ENCODE measurements around the gene BRICD5. TPM values are rescaled to one million over a fixed set of nuclear protein-coding genes. Genes with fewer than 3 reads are reported as not detected.

The BRICD5 gene
- total RNA-seq, 1 donor from 2014 or later = 0.36 TPM

DNA sequence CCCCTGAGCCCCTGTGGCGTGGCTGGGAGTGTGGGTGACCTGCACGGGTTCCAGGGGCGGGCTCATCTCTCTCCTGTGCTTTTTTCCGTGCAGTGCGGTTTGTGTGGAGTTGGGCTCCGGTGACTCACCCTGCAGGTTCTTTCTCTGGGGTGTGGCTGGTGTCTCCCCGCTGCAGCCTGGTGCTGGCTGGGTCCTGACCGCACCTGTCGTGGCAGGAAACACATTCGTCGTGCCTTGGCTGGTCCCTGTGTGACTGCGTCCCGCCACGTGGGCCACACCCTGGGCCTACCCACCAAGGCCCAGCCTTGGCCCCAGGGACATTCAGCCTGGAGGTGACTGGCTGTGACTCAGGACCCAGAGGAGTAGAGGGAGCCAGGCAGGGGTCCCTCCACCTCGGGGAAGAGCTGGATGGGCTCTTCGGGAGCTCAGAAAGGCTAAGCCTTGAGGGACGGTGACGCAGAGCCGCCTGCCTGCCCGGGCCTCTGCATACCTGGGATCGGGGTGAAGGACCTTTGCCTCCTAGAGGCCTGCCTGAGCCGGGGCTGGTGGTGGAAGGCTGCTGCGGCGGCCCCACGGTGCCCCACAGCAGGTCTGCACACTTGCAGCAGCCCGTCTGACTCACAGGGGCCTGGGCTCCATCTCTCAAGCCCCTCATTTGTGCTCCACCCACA lies 47.3 kb downstream of the BRICD5 start:
- peak; percentile 87 for ATAC-seq

DNA sequence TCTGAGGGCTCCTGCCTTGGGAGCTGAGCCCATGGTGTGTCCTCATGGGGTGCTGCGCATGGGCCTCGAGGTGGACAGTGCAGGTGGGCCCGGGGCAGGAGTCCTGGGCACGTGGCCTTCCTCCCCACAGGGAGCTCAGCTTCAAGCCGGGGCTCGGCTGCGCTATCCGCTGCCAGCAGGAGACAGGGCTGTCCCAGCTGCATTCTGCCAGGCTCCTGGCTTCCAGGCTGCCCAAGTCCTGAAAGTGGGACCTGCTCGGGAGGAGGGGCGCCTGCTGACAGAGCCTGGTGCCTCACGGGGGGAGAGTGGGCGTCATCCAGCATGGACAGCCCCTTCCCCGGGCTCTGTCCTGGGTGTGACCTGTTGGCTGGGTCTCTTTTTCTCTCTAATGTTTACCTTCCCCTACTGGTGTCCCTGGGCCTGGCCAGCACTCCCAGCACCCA lies 48.0 kb downstream of the BRICD5 start:
- peak; percentile 6 for ATAC-seq

DNA sequence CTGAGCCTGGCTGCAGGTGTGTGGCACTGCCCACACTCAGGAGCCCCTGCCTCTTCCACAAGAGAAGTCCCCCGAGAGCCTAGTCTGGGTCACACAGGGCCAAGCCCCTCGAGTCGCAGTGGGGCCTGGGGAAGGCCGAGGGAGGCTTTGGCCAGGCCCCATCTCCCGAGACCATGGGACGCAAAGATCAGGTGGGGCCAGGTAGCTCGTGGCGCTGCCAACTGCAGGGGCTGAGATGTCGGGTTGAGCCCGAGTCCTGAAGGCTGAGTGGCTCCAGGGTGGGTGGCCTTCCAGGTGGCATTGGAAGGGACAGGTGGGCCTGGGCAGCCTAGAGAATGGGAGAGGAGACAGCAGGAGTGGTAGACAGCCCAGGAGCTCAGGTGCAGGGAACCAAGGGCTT lies 48.8 kb downstream of the BRICD5 start:
- ATAC-seq = no peak

DNA sequence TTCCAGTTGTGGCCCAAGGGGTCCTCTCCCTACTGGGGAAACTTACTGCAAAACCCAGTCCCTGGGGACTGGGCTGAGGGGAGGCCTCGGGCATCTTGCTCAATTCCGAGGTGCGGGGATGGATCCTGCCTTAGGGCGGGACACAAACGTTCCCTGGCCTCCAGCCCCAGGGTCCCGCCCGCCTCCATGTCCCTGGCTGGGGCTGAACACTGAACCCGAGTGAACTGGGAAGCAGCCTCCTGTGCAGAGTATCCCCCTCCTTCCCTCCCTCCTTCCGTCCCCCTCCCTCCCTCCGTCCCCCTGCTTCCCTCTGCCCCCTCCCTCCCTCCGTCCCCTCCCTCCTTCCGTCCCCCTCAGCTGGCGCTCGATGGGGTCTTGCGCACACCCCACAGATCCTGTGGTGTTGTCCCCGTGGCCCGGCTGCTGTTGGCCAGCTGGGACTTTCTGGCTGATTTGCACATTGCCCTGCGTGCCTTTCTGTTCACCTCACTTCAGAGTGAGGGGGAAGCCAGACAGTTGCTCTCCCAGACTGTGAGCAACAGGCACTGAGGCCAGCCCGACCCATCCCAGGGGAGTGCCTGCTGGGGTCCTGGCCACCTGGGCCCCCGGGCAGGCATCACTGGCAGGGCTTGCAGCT lies 49.6 kb downstream of the BRICD5 start:
- peak; percentile 1 for ATAC-seq

Other genes starting within 250 kb of the BRICD5 start
- 3,204 TPM for gene RPS2, start 246.0 kb downstream of the BRICD5 start, total RNA-seq
- not detected for gene RNF151, start 244.0 kb downstream of the BRICD5 start, total RNA-seq
- 31.5 TPM for gene TBL3, start 238.8 kb downstream of the BRICD5 start, total RNA-seq
- 4.6 TPM for gene NOXO1, start 229.4 kb downstream of the BRICD5 start, total RNA-seq
- gene GFER, start 226.7 kb downstream of the BRICD5 start, total RNA-seq = 17.0 TPM
- 0.16 TPM for gene SYNGR3, start 220.9 kb downstream of the BRICD5 start, total RNA-seq
- 41.0 TPM for gene ZNF598, start 201.0 kb downstream of the BRICD5 start, total RNA-seq
- 0.80 TPM for gene NPW, start 191.1 kb downstream of the BRICD5 start, total RNA-seq
- gene NHERF2, start 184.0 kb downstream of the BRICD5 start, total RNA-seq = 21.6 TPM
- gene NTHL1, start 163.0 kb downstream of the BRICD5 start, total RNA-seq = 15.8 TPM
- gene TSC2, start 162.9 kb downstream of the BRICD5 start, total RNA-seq = 49.5 TPM
- gene PKD1, start 75.0 kb downstream of the BRICD5 start, total RNA-seq = 34.8 TPM
- gene RAB26, start 62.2 kb downstream of the BRICD5 start, total RNA-seq = 6.0 TPM
- gene TRAF7, start 55.1 kb downstream of the BRICD5 start, total RNA-seq = 96.6 TPM
- 0.08 TPM for gene CASKIN1, start 14.3 kb downstream of the BRICD5 start, total RNA-seq
- gene MLST8, start 5.4 kb downstream of the BRICD5 start, total RNA-seq = 28.5 TPM
- gene PGP, start 4.0 kb upstream of the BRICD5 start, total RNA-seq = 6.6 TPM
- gene E4F1, start 12.7 kb upstream of the BRICD5 start, total RNA-seq = 10.7 TPM
- 0.12 TPM for gene DNASE1L2, start 25.6 kb upstream of the BRICD5 start, total RNA-seq
- gene ECI1, start 40.7 kb upstream of the BRICD5 start, total RNA-seq = 65.8 TPM
- gene RNPS1, start 57.3 kb upstream of the BRICD5 start, total RNA-seq = 104 TPM
- 1.2 TPM for gene ABCA3, start 129.9 kb upstream of the BRICD5 start, total RNA-seq
- gene CCNF, start 218.6 kb upstream of the BRICD5 start, total RNA-seq = 11.1 TPM
- 3.1 TPM for gene TEDC2, start 249.2 kb upstream of the BRICD5 start, total RNA-seq